SK-N-SH (cell line): ENCODE data around the gene BTF3L4.

Source experiments
- POLR2AphosphoS5 ChIP-seq: IDR thresholded peaks from 2 replicates; pipeline ENCODE4 v1.6.1; 2012; ENCODE audit warnings: low read depth, low read length
- TCF12 ChIP-seq: IDR thresholded peaks from 2 replicates; pipeline ENCODE4 v1.4.0; 2012
- TF ChIP-seq, protein P1 (sequence below): IDR thresholded peaks from 2 replicates; pipeline ENCODE4; 2012
- TF ChIP-seq, protein P2 (sequence below): fragments of 200-600 bp; sonication (generic); IDR thresholded peaks from 2 replicates; pipeline ENCODE4 v1.6.1; 2017; ENCODE audit warnings: antibody characterized with exemption, mild to moderate bottlenecking, moderate library complexity
- TF ChIP-seq, protein P3 (sequence below): IDR thresholded peaks from 2 replicates; pipeline ENCODE4 v1.4.0; 2012; ENCODE audit warnings: low read depth

DNA sequence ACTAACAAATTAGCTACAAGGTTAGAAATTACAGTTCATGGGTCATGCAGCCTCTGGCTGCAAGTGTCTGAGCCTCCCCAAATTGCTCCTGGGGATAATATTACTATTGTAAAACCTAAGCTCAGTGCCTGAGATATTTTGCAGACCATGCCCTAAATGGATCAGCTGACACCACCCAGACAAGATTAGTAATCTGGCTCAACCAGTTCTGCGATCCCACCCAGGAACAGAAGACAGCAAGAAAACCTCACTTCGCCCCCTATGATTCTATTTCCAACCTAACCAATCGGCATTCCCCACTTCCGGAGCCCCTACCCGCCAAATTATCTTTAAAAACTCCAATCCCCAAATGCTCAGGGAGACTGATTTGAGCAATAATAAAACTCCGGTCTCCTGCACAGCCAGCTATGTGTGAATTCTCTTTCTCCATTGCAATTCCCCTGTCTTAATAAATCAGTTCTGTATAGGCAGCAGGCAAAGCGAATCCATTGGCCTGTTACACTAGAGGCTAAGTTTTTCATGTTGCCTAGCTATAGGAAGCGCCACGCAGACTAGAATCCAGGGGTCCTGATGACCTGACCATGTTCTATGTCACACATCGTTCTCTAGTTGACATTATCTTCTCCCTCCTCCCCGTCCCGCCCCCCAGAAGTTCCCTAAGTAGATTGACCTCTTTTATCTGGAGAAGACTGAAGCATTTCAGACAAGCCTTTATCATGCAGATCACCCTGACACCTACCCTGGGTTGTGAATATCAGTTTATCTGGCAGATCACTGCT lies 63.4 kb downstream of the BTF3L4 start:
- TF ChIP-seq, protein P1, sequence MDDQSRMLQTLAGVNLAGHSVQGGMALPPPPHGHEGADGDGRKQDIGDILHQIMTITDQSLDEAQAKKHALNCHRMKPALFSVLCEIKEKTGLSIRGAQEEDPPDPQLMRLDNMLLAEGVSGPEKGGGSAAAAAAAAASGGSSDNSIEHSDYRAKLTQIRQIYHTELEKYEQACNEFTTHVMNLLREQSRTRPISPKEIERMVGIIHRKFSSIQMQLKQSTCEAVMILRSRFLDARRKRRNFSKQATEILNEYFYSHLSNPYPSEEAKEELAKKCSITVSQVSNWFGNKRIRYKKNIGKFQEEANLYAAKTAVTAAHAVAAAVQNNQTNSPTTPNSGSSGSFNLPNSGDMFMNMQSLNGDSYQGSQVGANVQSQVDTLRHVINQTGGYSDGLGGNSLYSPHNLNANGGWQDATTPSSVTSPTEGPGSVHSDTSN, result no peak
- TF ChIP-seq, protein P2, sequence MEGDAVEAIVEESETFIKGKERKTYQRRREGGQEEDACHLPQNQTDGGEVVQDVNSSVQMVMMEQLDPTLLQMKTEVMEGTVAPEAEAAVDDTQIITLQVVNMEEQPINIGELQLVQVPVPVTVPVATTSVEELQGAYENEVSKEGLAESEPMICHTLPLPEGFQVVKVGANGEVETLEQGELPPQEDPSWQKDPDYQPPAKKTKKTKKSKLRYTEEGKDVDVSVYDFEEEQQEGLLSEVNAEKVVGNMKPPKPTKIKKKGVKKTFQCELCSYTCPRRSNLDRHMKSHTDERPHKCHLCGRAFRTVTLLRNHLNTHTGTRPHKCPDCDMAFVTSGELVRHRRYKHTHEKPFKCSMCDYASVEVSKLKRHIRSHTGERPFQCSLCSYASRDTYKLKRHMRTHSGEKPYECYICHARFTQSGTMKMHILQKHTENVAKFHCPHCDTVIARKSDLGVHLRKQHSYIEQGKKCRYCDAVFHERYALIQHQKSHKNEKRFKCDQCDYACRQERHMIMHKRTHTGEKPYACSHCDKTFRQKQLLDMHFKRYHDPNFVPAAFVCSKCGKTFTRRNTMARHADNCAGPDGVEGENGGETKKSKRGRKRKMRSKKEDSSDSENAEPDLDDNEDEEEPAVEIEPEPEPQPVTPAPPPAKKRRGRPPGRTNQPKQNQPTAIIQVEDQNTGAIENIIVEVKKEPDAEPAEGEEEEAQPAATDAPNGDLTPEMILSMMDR, result no peak
- TF ChIP-seq TCF12 (no peak), POLR2AphosphoS5 (no peak)
- TF ChIP-seq, protein P3, sequence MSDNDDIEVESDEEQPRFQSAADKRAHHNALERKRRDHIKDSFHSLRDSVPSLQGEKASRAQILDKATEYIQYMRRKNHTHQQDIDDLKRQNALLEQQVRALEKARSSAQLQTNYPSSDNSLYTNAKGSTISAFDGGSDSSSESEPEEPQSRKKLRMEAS, result no peak
